ENCODE measurements around the gene ARHGEF10L. TPM values are rescaled to one million over a fixed set of nuclear protein-coding genes. Genes with fewer than 3 reads are reported as not detected.

The ARHGEF10L gene
- polyA plus RNA-seq, 1 donor (not counting 4 experiments of a cell fraction or from before 2014, with no cell fraction given) = 2.4 TPM

- TF ChIP-seq CTCF (optimal IDR thresholded peaks at IDR 0.05 in 1 of 3, IDR thresholded peaks at IDR 0.05 in 1 of 3, conservative IDR thresholded peaks at IDR 0.05 in 1 of 3; ENCODE audit: extremely low read depth in 1 of 3, insufficient read depth in 2 of 3, low read length in 3 of 3) (no peak), EZH2 (IDR thresholded peaks at IDR 0.05; ENCODE audit: low read length) (no peak)
- Histone ChIP-seq H2AFZ (ENCODE audit: control insufficient read depth, low read length) (no peak overlapping the region), H3K9ac (ENCODE audit: control insufficient read depth, extremely low read depth, insufficient read depth, low read length) (no peak overlapping the region), H3K9me1 (ENCODE audit: control insufficient read depth, extremely low read depth, insufficient read depth, low read length) (no peaks in the 10 kb centered on the region), H3K9me3 (ENCODE audit: control insufficient read depth, low read depth, low read length) (no peaks in the 10 kb centered on the region), H3K36me3 (ENCODE audit: control insufficient read depth in 2 of 2, extremely low read depth in 1 of 2, insufficient read depth in 2 of 2, low read length in 2 of 2) (peaks cover 0 to 1% of the 10 kb centered on the region in 2 experiments), H3K79me2 (ENCODE audit: control insufficient read depth, insufficient read depth, low read length) (no peaks in the 10 kb centered on the region), H3K4me1 (ENCODE audit: control insufficient read depth, extremely low read depth, insufficient read depth, low read length) (peaks cover 6% of the 10 kb centered on the region), H4K20me1 (ENCODE audit: control insufficient read depth, extremely low read depth, insufficient read depth, low read length) (no peaks in the 10 kb centered on the region), H3K4me2 (ENCODE audit: control insufficient read depth, extremely low read depth, insufficient read depth, low read depth, low read length) (no peak overlapping the region), H3K27ac (ENCODE audit: control insufficient read depth, insufficient read depth, low read length) (no peak overlapping the region), H3K4me3 (ENCODE audit: control insufficient read depth in 2 of 3, extremely low read depth in 1 of 3, insufficient read depth in 2 of 3, low read depth in 1 of 3, low read length in 3 of 3) (no peak overlapping the region), H3K27me3 (ENCODE audit: control insufficient read depth, extremely low read depth, insufficient read depth, low read length) (no peaks in the 10 kb centered on the region)
- DNase-seq (ENCODE audit: low read depth, low spot score) = no peak
- no peak for FAIRE-seq
- dilution Hi-C loops (cut with MboI; ENCODE audit: extremely low pct_ligation_motif_present, low sequenced_read_pairs) = no loop called here
Observed at GRCh38 chr1:17618558-17619247, 79.2 kb downstream of the ARHGEF10L start.

DNA sequence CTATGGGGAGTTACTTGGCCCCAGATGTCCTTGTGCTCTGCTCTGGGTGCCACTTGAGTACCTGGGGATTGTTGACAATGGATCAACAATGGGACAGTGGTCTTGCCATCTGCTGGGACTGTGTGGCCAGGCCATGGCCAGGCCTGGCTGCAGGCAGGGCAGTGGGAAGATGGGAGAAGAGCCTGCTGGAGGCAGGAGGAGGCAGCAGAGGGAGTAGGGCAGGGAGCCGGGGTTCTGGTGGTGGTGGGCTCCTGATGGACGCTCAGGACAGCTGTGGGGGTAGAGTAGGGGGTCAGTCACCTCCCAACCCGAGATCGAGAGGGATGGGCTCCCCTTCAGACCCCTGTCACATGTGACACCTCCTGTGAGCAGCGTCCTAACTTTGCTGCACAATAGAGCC, 81.0 kb downstream of the ARHGEF10L start:
- no peaks in the 10 kb centered on the region for H4K20me1 ChIP-seq (ENCODE audit: control insufficient read depth, extremely low read depth, insufficient read depth, low read length)
- no peaks in the 10 kb centered on the region for H3K27me3 ChIP-seq (ENCODE audit: control insufficient read depth, extremely low read depth, insufficient read depth, low read length)
- H3K9me3 ChIP-seq (ENCODE audit: control insufficient read depth, low read depth, low read length) = no peaks in the 10 kb centered on the region
- H3K27ac ChIP-seq (ENCODE audit: control insufficient read depth, insufficient read depth, low read length) = no peak overlapping the region
- H3K4me3 ChIP-seq (ENCODE audit: control insufficient read depth in 2 of 3, extremely low read depth in 1 of 3, insufficient read depth in 2 of 3, low read depth in 1 of 3, low read length in 3 of 3) = no peak overlapping the region
- H3K9me1 ChIP-seq (ENCODE audit: control insufficient read depth, extremely low read depth, insufficient read depth, low read length) = peaks cover 4% of the 10 kb centered on the region
- no peak overlapping the region for H3K9ac ChIP-seq (ENCODE audit: control insufficient read depth, extremely low read depth, insufficient read depth, low read length)
- dilution Hi-C loops (cut with MboI; ENCODE audit: extremely low pct_ligation_motif_present, low sequenced_read_pairs) = no loop called here
- H3K4me1 ChIP-seq (ENCODE audit: control insufficient read depth, extremely low read depth, insufficient read depth, low read length) = peaks cover 15% of the 10 kb centered on the region
- FAIRE-seq = no peak
- H3K4me2 ChIP-seq (ENCODE audit: control insufficient read depth, extremely low read depth, insufficient read depth, low read depth, low read length) = no peak overlapping the region
- H2AFZ ChIP-seq (ENCODE audit: control insufficient read depth, low read length) = no peak overlapping the region
- no peaks in the 10 kb centered on the region for H3K79me2 ChIP-seq (ENCODE audit: control insufficient read depth, insufficient read depth, low read length)
- no peak for DNase-seq (ENCODE audit: low read depth, low spot score)
- peaks cover 0 to 1% of the 10 kb centered on the region in 2 experiments for H3K36me3 ChIP-seq (ENCODE audit: control insufficient read depth in 2 of 2, extremely low read depth in 1 of 2, insufficient read depth in 2 of 2, low read length in 2 of 2)
- TF ChIP-seq EZH2 (IDR thresholded peaks at IDR 0.05; ENCODE audit: low read length) (no peak), CTCF (optimal IDR thresholded peaks at IDR 0.05 in 1 of 3, IDR thresholded peaks at IDR 0.05 in 1 of 3, conservative IDR thresholded peaks at IDR 0.05 in 1 of 3; ENCODE audit: extremely low read depth in 1 of 3, insufficient read depth in 2 of 3, low read length in 3 of 3) (no peak)

Measured in keratinocyte (primary cell).